Left hindlimb (tissue), 1 donor: ENCODE data around the gene FBXO15.

ENCODE experiments used
- DNase-seq: peaks from one replicate; pipeline ENCODE4 v3.0.0-alpha.2; 2018

Gene FBXO15

DNA sequence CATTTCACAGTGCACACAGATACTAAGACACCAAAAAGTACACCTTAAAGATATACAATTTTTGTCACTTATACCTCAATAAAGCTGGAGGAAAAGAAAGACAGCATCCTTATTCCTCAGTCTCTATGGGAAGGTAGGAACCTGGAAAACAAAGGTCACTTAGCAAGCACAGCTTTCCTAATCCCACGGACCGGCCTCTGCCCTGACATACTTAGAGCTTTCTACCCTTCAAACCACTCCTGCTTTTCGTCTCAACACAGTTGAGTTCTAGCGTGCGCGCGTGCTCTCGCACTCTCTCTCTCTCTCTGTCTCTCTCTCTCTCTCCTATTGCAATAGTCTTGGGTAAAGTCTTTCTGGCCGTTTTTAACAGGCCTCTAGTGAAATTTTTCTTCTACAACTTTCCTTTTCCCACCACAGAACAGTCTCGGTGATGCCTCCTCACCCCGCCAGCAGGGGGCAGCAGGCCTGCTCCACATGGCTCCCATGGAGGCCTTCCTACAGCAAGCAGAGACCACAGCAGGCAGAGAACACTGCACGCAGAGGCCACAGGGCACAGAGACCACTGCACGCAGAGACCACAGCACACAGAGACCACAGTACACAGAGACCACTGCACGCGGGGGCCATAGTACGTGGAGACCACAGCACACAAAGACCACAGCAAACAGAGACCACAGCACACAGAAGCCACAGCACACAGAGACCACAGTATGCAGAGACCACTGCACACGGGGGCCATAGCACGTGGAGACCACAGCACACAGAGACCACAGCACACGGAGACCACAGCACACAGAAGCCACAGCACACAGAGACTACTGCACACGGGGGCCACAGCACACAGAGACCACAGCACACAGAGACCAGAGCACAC is 106.9 kb downstream of the FBXO15 start:
- no peak for DNase-seq

DNA sequence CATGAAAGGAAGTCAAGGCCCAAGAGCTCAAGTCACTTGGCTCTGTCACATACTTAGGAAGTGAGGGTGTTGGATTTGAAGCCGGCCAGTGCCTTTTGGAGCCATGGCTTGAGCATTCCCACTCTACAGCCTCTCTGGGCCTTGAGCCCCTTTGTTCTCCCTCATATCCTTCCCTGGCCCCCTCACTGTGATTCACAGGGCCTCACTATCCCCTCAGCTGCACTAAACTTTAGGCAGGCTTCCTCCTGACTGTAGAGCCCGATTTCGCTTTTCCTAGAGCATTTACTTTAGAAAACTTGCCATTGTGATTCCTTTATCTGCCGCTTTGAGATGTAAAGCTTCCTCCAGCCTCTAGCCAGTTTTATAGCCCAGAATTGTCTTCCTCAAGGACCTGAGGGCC is 107.6 kb downstream of the FBXO15 start:
- no peak for DNase-seq

DNA sequence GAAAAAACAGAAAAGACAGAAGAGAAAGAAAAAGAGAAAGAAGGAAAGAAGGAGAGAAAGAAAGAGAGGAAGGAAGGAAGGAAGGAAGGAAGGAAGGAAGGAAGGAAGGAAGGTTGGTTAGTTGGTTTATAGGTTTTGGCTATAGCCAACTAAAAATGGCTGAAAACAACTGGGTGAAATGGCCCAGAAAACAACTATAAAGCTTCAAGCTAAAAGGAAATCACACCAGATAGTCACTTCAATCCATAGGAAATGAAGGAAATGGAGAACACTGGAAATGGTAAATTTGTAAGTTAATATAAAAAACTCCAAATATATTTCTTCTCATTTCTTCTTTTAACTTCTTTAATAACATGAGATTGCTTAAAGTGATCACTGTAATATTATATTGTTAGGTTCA is 118.5 kb downstream of the FBXO15 start:
- no peak for DNase-seq
